Subcutaneous abdominal adipose tissue (tissue), 5 donors: ENCODE results near the gene MSH3.
"Not testable (repeated sequence)": the region's sequence is repeated elsewhere in the genome, so short reads cannot be mapped to it uniquely, and the experiment has no call there.

Experiments
- H3K27ac ChIP-seq: one replicate; pipeline ENCODE4 v1.7.0; 2013; ENCODE audit warnings: low read depth, mild to moderate bottlenecking, inconsistent platforms, low read length, moderate library complexity
- H3K27me3 ChIP-seq, 5 donors: one replicate each; pipeline ENCODE4 v1.7.0; 2013; ENCODE audit warnings: low read length in 5 of 5, inconsistent platforms in 1 of 5; ENCODE audit not compliant: control insufficient read depth in 5 of 5, insufficient read depth in 4 of 5
- H3K36me3 ChIP-seq, 5 donors: one replicate each; pipeline ENCODE4 v1.7.0; 2013; ENCODE audit warnings: low read length in 5 of 5; ENCODE audit not compliant: control insufficient read depth in 5 of 5, insufficient read depth in 5 of 5
- H3K4me1 ChIP-seq, 5 donors: one replicate each; pipeline ENCODE4 v1.7.0; 2013; ENCODE audit warnings: low read length in 5 of 5, mild to moderate bottlenecking in 3 of 5, moderate library complexity in 1 of 5; ENCODE audit not compliant: control insufficient read depth in 5 of 5, insufficient read depth in 5 of 5
- H3K4me3 ChIP-seq, 5 donors: one replicate each; pipeline ENCODE4 v1.7.0; 2013; ENCODE audit warnings: low read length in 5 of 5, low read depth in 1 of 5
- H3K9ac ChIP-seq, 5 donors: one replicate each; pipeline ENCODE4 v1.7.0; 2013; ENCODE audit warnings: low read length in 5 of 5, mild to moderate bottlenecking in 4 of 5, moderate library complexity in 3 of 5
- H3K9me3 ChIP-seq, 5 donors: one replicate each; pipeline ENCODE4 v1.7.0; 2013; ENCODE audit warnings: low read length in 5 of 5; ENCODE audit not compliant: control insufficient read depth in 5 of 5
- donor health status: healthy.
- donor health status: healthy.
- donor health status: healthy.
- donor health status: healthy.
- donor health status: healthy.

The MSH3 gene

GRCh38 chr5:80654054-80654390 is 430 bp upstream of the MSH3 start:
- Histone ChIP-seq H3K9ac (peak overlapping the region in 3 of 5 donors; percentile 54 to 66 (median 58)), H3K27ac (no peak overlapping the region), H3K4me1 (peaks cover 0 to 37% (median 24%) of the 10 kb centered on the region in 5 donors)

GRCh38 chr5:80655231-80655774 is 851 bp downstream of the MSH3 start:
- Histone ChIP-seq H3K36me3 (peaks cover 0 to 16% (median 7%) of the 10 kb centered on the region in 5 donors), H3K27ac (peak overlapping the region; percentile 80), H3K9me3 (no peaks in the 10 kb centered on the region), H3K4me3 (peak overlapping the region; percentile 71 to 91 (median 91)), H3K27me3 (no peaks in the 10 kb centered on the region), H3K9ac (peak overlapping the region; percentile 30 to 72 (median 68)), H3K4me1 (peaks cover 2 to 47% (median 24%) of the 10 kb centered on the region in 5 donors)

More at GRCh38 chr5:80654054-80654390, 430 bp upstream of the MSH3 start:
- H3K4me3 ChIP-seq: peak overlapping the region; percentile 57 to 91 (median 91)
- H3K9me3 ChIP-seq: no peaks in the 10 kb centered on the region
- H3K36me3 ChIP-seq: peaks cover under 1 to 12% (median 6%) of the 10 kb centered on the region in 5 donors
- no peaks in the 10 kb centered on the region for H3K27me3 ChIP-seq

- H3K9me3 ChIP-seq: no peaks in the 10 kb centered on the region
- H3K27me3 ChIP-seq: no peaks in the 10 kb centered on the region
- H3K36me3 ChIP-seq: peaks cover 0 to 21% (median 7%) of the 10 kb centered on the region in 5 donors
- peak overlapping the region; percentile 80 for H3K27ac ChIP-seq
- peaks cover 3 to 57% (median 28%) of the 10 kb centered on the region in 5 donors for H3K4me1 ChIP-seq
- H3K4me3 ChIP-seq: no peak overlapping the region
- no peak overlapping the region for H3K9ac ChIP-seq
These were observed 2.0 kb downstream of the MSH3 start for GRCh38 chr5:80656425-80656824.

GRCh38 chr5:80659106-80659505 is 4.7 kb downstream of the MSH3 start:
- Histone ChIP-seq H3K36me3 (peaks cover 2 to 28% (median 10%) of the 10 kb centered on the region in 5 donors), H3K9me3 (no peaks in the 10 kb centered on the region), H3K9ac (no peak overlapping the region), H3K27me3 (no peaks in the 10 kb centered on the region), H3K27ac (peak overlapping the region; percentile 80), H3K4me1 (peaks cover 3 to 66% (median 30%) of the 10 kb centered on the region in 5 donors), H3K4me3 (no peak overlapping the region)

GRCh38 chr5:80660661-80661060 is 6.2 kb downstream of the MSH3 start:
- H3K27me3 ChIP-seq, H3K4me3 ChIP-seq, H3K9me3 ChIP-seq: not testable (repeated sequence)
- H3K27ac ChIP-seq: peak overlapping the region; percentile 80
- H3K36me3 ChIP-seq: peaks cover 2 to 38% (median 17%) of the 10 kb centered on the region in 5 donors
- H3K4me1 ChIP-seq: peaks cover 1 to 69% (median 25%) of the 10 kb centered on the region in 5 donors
- H3K9ac ChIP-seq: peak overlapping the region in 1 of 5 donors; percentile 35

GRCh38 chr5:80662108-80662507 is 7.7 kb downstream of the MSH3 start:
- Histone ChIP-seq H3K9me3 (no peaks in the 10 kb centered on the region), H3K4me1 (peaks cover 0 to 70% (median 25%) of the 10 kb centered on the region in 5 donors), H3K27ac (peak overlapping the region; percentile 80), H3K27me3 (no peaks in the 10 kb centered on the region), H3K36me3 (peaks cover 5 to 38% (median 21%) of the 10 kb centered on the region in 5 donors), H3K9ac (no peak overlapping the region), H3K4me3 (no peak overlapping the region)

- no peaks in the 10 kb centered on the region for H3K9me3 ChIP-seq
- H3K27me3 ChIP-seq: no peaks in the 10 kb centered on the region
- H3K9ac ChIP-seq: peak overlapping the region in 1 of 5 donors; percentile 4
- peak overlapping the region; percentile 42 for H3K27ac ChIP-seq
- peaks cover 5 to 46% (median 26%) of the 10 kb centered on the region in 5 donors for H3K36me3 ChIP-seq
- no peak overlapping the region for H3K4me3 ChIP-seq
- H3K4me1 ChIP-seq: peaks cover 3 to 68% (median 43%) of the 10 kb centered on the region in 5 donors
These were observed 10.6 kb downstream of the MSH3 start for GRCh38 chr5:80665057-80665456.

- Histone ChIP-seq H3K36me3 (peaks cover 5 to 39% (median 18%) of the 10 kb centered on the region in 5 donors), H3K9ac (no peak overlapping the region), H3K4me1 (peaks cover 0 to 57% (median 31%) of the 10 kb centered on the region in 5 donors), H3K9me3 (no peaks in the 10 kb centered on the region), H3K27me3 (no peaks in the 10 kb centered on the region), H3K4me3 (no peak overlapping the region), H3K27ac (peak overlapping the region; percentile 87)
These were observed 12.9 kb downstream of the MSH3 start for GRCh38 chr5:80667384-80667783.

GRCh38 chr5:80668016-80668969 is 13.8 kb downstream of the MSH3 start:
- H3K4me3 ChIP-seq: no peak overlapping the region
- H3K27ac ChIP-seq: peak overlapping the region; percentile 87
- no peaks in the 10 kb centered on the region for H3K9me3 ChIP-seq
- no peaks in the 10 kb centered on the region for H3K27me3 ChIP-seq
- peaks cover 13 to 46% (median 24%) of the 10 kb centered on the region in 5 donors for H3K36me3 ChIP-seq
- no peak overlapping the region for H3K9ac ChIP-seq
- H3K4me1 ChIP-seq: peaks cover 0 to 54% (median 31%) of the 10 kb centered on the region in 5 donors
